Trophoblast cell (in vitro differentiated cells and primary cell): Measurements from ENCODE around the gene DMBX1.
A peak's percentile ranks its signal among the peaks of the same experiment; 100 is the strongest.

Source experiments
- DNase-seq, 2 donors: peaks; one replicate each; pipeline ENCODE4 v3.0.0-alpha.2; 2016
- H2AFZ ChIP-seq: 2 replicates; pipeline ENCODE4 v1.6.1; 2013; ENCODE audit warnings: low read length, moderate library complexity, mild to moderate bottlenecking; ENCODE audit not compliant: insufficient read depth, poor library complexity
- H2AK5ac ChIP-seq: 2 replicates; pipeline ENCODE4 v1.6.1; 2013; ENCODE audit warnings: mild to moderate bottlenecking, low read length
- H2BK120ac ChIP-seq: 2 replicates; pipeline ENCODE4 v1.6.1; 2013; ENCODE audit warnings: low read length, mild to moderate bottlenecking, moderate library complexity; ENCODE audit not compliant: insufficient read depth, poor library complexity
- H2BK12ac ChIP-seq: 2 replicates; pipeline ENCODE4 v1.6.1; 2013; ENCODE audit warnings: mild to moderate bottlenecking, low read length, moderate library complexity
- H2BK5ac ChIP-seq: 2 replicates; pipeline ENCODE4 v1.6.1; 2013; ENCODE audit warnings: low read length, low read depth, moderate library complexity, mild to moderate bottlenecking; ENCODE audit not compliant: poor library complexity
- H3K14ac ChIP-seq: 2 replicates; pipeline ENCODE4 v1.6.1; 2013; ENCODE audit warnings: mild to moderate bottlenecking, low read length
- H3K18ac ChIP-seq: 2 replicates; pipeline ENCODE4 v1.6.1; 2013; ENCODE audit warnings: mild to moderate bottlenecking, low read length
- H3K23ac ChIP-seq: 2 replicates; pipeline ENCODE4 v1.6.1; 2013; ENCODE audit warnings: low read length
- H3K27ac ChIP-seq: 2 replicates; pipeline ENCODE4 v1.5.1; 2013; ENCODE audit warnings: low read depth, mild to moderate bottlenecking, inconsistent platforms, low read length, moderate library complexity
- H3K27me3 ChIP-seq: 2 replicates; pipeline ENCODE4 v1.6.1; 2013; ENCODE audit warnings: inconsistent platforms, mild to moderate bottlenecking, low read length, moderate library complexity; ENCODE audit not compliant: insufficient read depth
- H3K36me3 ChIP-seq, 2 experiments: 1 replicate in 1 of 2; 2 replicates in 1 of 2; pipeline ENCODE4 v1.6.1; 2013; ENCODE audit warnings: low read length in 2 of 2, mild to moderate bottlenecking in 2 of 2, moderate library complexity in 1 of 2; ENCODE audit not compliant: insufficient read depth in 2 of 2, control insufficient read depth in 1 of 2
- H3K4ac ChIP-seq: 2 replicates; pipeline ENCODE4 v1.6.1; 2013; ENCODE audit warnings: low read depth, mild to moderate bottlenecking, low read length, moderate library complexity
- H3K4me1 ChIP-seq, 2 experiments: 1 replicate in 1 of 2; 2 replicates in 1 of 2; pipeline ENCODE4 v1.6.1; 2013; ENCODE audit warnings: low read length in 2 of 2, mild to moderate bottlenecking in 2 of 2, moderate library complexity in 1 of 2; ENCODE audit not compliant: insufficient read depth in 2 of 2, control insufficient read depth in 1 of 2
- H3K4me2 ChIP-seq: 2 replicates; pipeline ENCODE4 v1.6.1; 2013; ENCODE audit warnings: inconsistent platforms, mild to moderate bottlenecking, low read length, moderate library complexity
- H3K4me3 ChIP-seq: 2 replicates; pipeline ENCODE4 v1.5.1; 2013; ENCODE audit warnings: mild to moderate bottlenecking, low read depth, low read length, inconsistent platforms
- H3K79me1 ChIP-seq: one replicate; pipeline ENCODE4 v1.6.1; 2013; ENCODE audit warnings: low read length
- H3K79me2 ChIP-seq: 2 replicates; pipeline ENCODE4 v1.6.1; 2013; ENCODE audit warnings: low read length, mild to moderate bottlenecking; ENCODE audit not compliant: control insufficient read depth, insufficient read depth, poor library complexity
- H3K9ac ChIP-seq: 2 replicates; pipeline ENCODE4 v1.6.1; 2013; ENCODE audit warnings: mild to moderate bottlenecking, low read length
- H3K9me3 ChIP-seq: 2 replicates; pipeline ENCODE4 v1.6.1; 2013; ENCODE audit warnings: low read depth, mild to moderate bottlenecking, control low read depth, inconsistent platforms, low read length; ENCODE audit not compliant: insufficient read depth
- H4K12ac ChIP-seq: 2 replicates; pipeline ENCODE4 v1.6.1; 2013; ENCODE audit warnings: low read depth, mild to moderate bottlenecking, low read length, moderate library complexity
- H4K8ac ChIP-seq: 2 replicates; pipeline ENCODE4 v1.6.1; 2013; ENCODE audit warnings: low read depth, mild to moderate bottlenecking, low read length, moderate library complexity
- H4K91ac ChIP-seq: one replicate; pipeline ENCODE4 v1.6.1; 2013; ENCODE audit warnings: low read depth, mild to moderate bottlenecking, low read length, moderate library complexity
- WGBS: extraction: QIAGEN DNeasy Blood & Tissue Kit; methylation state at CpG from one replicate; pipeline ENCODE4 v1.1.7; 2013; ENCODE audit warnings: missing lambda C conversion rate; ENCODE audit not compliant: insufficient read length, insufficient coverage; ENCODE audit errors: extremely low coverage; 5-methylcytosine and 5-hydroxymethylcytosine counted together

DMBX1 gene

GRCh38 chr1:46532498-46533178 lies 43.0 kb downstream of the DMBX1 start:
- H3K4me1 ChIP-seq, result peaks cover 6 to 7% of the 10 kb centered on the region in 2 experiments
- H2BK5ac ChIP-seq, result no peak overlapping the region
- no peak overlapping the region for H2BK12ac ChIP-seq
- WGBS, result no CpG with 5 or more reads among the region's 31 CpGs
- no peak overlapping the region for H4K8ac ChIP-seq
- peak overlapping the region; percentile 60 for H3K4me3 ChIP-seq
- H3K27ac ChIP-seq, result no peak overlapping the region
- no peak overlapping the region for H2BK120ac ChIP-seq
- no peaks in the 10 kb centered on the region for H3K36me3 ChIP-seq
- H3K9me3 ChIP-seq, result peaks cover 2% of the 10 kb centered on the region
- no peak overlapping the region for H3K9ac ChIP-seq
- H4K91ac ChIP-seq, result no peak overlapping the region
- H3K4ac ChIP-seq, result no peak overlapping the region
- no peak overlapping the region for H2AFZ ChIP-seq
- H3K4me2 ChIP-seq, result peak overlapping the region; percentile 86
- no peaks in the 10 kb centered on the region for H3K79me1 ChIP-seq
- H4K12ac ChIP-seq, result no peak overlapping the region
- H3K23ac ChIP-seq, result no peak overlapping the region
- H3K79me2 ChIP-seq, result no peaks in the 10 kb centered on the region
- DNase-seq, result peak in 1 of 2 donors; percentile 51
- peaks cover 22% of the 10 kb centered on the region for H3K27me3 ChIP-seq
- no peak overlapping the region for H2AK5ac ChIP-seq
- no peak overlapping the region for H3K14ac ChIP-seq
- no peak overlapping the region for H3K18ac ChIP-seq

GRCh38 chr1:46533179-46533864 lies 43.7 kb downstream of the DMBX1 start:
- no peak overlapping the region for H2AFZ ChIP-seq

DNA sequence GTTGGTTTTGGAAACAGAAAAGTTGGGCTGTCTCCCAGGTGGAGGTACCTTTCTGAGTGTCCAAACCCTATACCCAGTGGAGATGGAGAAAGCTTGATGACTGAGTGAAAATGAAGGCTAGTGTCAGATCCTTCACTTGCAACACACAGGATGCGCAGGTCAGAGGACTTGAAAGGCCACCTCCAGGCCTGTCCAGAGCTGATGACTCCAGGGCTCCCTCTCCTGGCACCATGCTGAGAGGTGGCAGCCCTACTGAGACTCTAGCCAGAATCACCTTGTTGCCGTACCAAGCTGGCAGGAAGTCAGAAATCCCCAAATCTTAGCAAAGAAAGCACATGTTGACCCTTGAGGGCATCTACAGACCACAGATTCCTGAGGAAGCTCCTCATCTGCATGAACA lies 45.4 kb downstream of the DMBX1 start:
- no peak overlapping the region for H3K27ac ChIP-seq
- no peak overlapping the region for H3K4me2 ChIP-seq
- no peaks in the 10 kb centered on the region for H3K79me1 ChIP-seq
- no peaks in the 10 kb centered on the region for H3K79me2 ChIP-seq
- H2AK5ac ChIP-seq, result no peak overlapping the region
- no peak overlapping the region for H3K14ac ChIP-seq
- no peak overlapping the region for H3K18ac ChIP-seq
- DNase-seq, result peak; percentile 60 to 77
- H2BK5ac ChIP-seq, result no peak overlapping the region
- no peak overlapping the region for H2BK120ac ChIP-seq
- H2BK12ac ChIP-seq, result no peak overlapping the region
- no peak overlapping the region for H3K4ac ChIP-seq
- H3K4me1 ChIP-seq, result peaks cover 6 to 7% of the 10 kb centered on the region in 2 experiments
- H4K91ac ChIP-seq, result no peak overlapping the region
- H3K23ac ChIP-seq, result no peak overlapping the region
- H3K27me3 ChIP-seq, result peaks cover 19% of the 10 kb centered on the region
- no peak overlapping the region for H4K12ac ChIP-seq
- WGBS, result no CpG with 5 or more reads among the region's 2 CpGs
- no peak overlapping the region for H4K8ac ChIP-seq
- no peak overlapping the region for H3K4me3 ChIP-seq
- H3K9me3 ChIP-seq, result peaks cover 2% of the 10 kb centered on the region
- no peaks in the 10 kb centered on the region for H3K36me3 ChIP-seq
- no peak overlapping the region for H3K9ac ChIP-seq
- no peak overlapping the region for H2AFZ ChIP-seq

More at GRCh38 chr1:46533179-46533864, 43.7 kb downstream of the DMBX1 start:
- no peak overlapping the region for H2AK5ac ChIP-seq
- H3K79me1 ChIP-seq, result no peaks in the 10 kb centered on the region
- no peak overlapping the region for H4K8ac ChIP-seq
- H3K36me3 ChIP-seq, result no peaks in the 10 kb centered on the region
- H2BK12ac ChIP-seq, result no peak overlapping the region
- H2BK120ac ChIP-seq, result no peak overlapping the region
- H3K18ac ChIP-seq, result no peak overlapping the region
- H3K4ac ChIP-seq, result no peak overlapping the region
- peaks cover 6 to 7% of the 10 kb centered on the region in 2 experiments for H3K4me1 ChIP-seq
- peak overlapping the region; percentile 60 for H3K4me3 ChIP-seq
- no peak overlapping the region for H3K14ac ChIP-seq
- H2BK5ac ChIP-seq, result no peak overlapping the region
- H4K91ac ChIP-seq, result no peak overlapping the region
- WGBS, result no CpG with 5 or more reads among the region's 71 CpGs
- peaks cover 21% of the 10 kb centered on the region for H3K27me3 ChIP-seq
- H3K4me2 ChIP-seq, result peak overlapping the region; percentile 86
- peaks cover 2% of the 10 kb centered on the region for H3K9me3 ChIP-seq
- H3K27ac ChIP-seq, result no peak overlapping the region
- DNase-seq, result peak in 1 of 2 donors; percentile 40
- no peak overlapping the region for H3K9ac ChIP-seq
- no peaks in the 10 kb centered on the region for H3K79me2 ChIP-seq
- H3K23ac ChIP-seq, result no peak overlapping the region
- H4K12ac ChIP-seq, result no peak overlapping the region

DNA sequence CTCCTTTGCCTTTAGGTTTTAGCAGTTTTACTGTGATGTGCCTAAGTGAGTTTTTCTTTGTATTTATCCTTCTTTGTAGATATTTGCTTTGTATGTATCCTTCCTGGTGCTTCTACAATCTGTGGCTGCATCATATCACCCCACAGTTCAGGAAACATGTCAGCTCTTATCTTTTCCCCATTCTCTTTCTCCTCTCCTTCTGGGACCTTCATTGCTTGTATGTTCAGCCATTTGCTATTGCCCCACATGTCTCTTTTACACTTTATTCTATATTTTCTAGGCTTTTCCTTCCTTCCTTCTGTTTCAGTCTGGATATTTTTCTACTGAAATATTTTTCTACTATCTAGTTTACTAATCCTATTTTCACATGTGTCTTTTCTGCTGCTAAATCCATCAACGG lies 46.9 kb downstream of the DMBX1 start:
- Histone ChIP-seq H3K79me2 (no peaks in the 10 kb centered on the region), H3K27ac (no peak overlapping the region), H3K9ac (no peak overlapping the region)

More for the DNA sequence above, 46.9 kb downstream of the DMBX1 start:
- no peak overlapping the region for H3K4me3 ChIP-seq
- no peak overlapping the region for H2BK5ac ChIP-seq
- H3K18ac ChIP-seq, result no peak overlapping the region
- H3K79me1 ChIP-seq, result no peaks in the 10 kb centered on the region
- H2AFZ ChIP-seq, result no peak overlapping the region
- peaks cover 19% of the 10 kb centered on the region for H3K27me3 ChIP-seq
- no CpG with 5 or more reads among the region's 1 CpG for WGBS
- no peaks in the 10 kb centered on the region for H3K36me3 ChIP-seq
- H4K8ac ChIP-seq, result no peak overlapping the region
- peaks cover 2% of the 10 kb centered on the region for H3K9me3 ChIP-seq
- H4K91ac ChIP-seq, result no peak overlapping the region
- H3K4me1 ChIP-seq, result peaks cover 0 to 3% of the 10 kb centered on the region in 2 experiments
- H2AK5ac ChIP-seq, result no peak overlapping the region
- H3K14ac ChIP-seq, result no peak overlapping the region
- H3K4me2 ChIP-seq, result no peak overlapping the region
- H3K4ac ChIP-seq, result no peak overlapping the region
- H4K12ac ChIP-seq, result no peak overlapping the region
- H2BK120ac ChIP-seq, result no peak overlapping the region
- H2BK12ac ChIP-seq, result no peak overlapping the region
- DNase-seq, result no peak
- no peak overlapping the region for H3K23ac ChIP-seq
